GM11168 (cell line): ENCODE measurements around the gene BEND7.

Experiments
- in situ Hi-C: fragments of 300-500 bp; cut with MboI; formaldehyde crosslinking; loops from one replicate; pipeline ENCODE4 v1.12.0; 2022; ENCODE audit warnings: low sequenced_read_pairs; ENCODE audit not compliant: unreplicated experiment

The BEND7 gene

GRCh38 chr10:13521026-13521425, 7.8 kb downstream of the BEND7 start:
- in situ Hi-C loops: no loop called here

DNA sequence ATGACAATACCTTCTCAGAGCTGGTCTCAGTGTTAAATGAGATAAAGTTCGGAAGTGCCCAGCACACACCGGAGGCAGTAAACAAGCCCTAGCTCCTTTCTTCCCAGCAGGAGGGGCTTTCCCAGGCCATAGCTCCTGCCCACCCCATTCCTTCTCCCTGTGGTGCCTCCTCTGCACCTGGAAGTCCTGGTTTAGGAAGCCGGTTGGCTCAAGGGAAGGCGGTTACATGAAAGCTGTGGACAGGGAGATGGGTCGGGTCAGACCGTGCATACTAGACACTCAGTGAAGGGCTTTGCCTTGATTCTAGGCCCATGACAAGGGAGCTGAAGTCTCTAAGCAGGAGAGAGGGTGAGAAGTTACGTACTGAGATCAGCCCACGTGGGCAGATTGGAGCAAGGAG, 8.6 kb downstream of the BEND7 start:
- in situ Hi-C loops: no loop called here

DNA sequence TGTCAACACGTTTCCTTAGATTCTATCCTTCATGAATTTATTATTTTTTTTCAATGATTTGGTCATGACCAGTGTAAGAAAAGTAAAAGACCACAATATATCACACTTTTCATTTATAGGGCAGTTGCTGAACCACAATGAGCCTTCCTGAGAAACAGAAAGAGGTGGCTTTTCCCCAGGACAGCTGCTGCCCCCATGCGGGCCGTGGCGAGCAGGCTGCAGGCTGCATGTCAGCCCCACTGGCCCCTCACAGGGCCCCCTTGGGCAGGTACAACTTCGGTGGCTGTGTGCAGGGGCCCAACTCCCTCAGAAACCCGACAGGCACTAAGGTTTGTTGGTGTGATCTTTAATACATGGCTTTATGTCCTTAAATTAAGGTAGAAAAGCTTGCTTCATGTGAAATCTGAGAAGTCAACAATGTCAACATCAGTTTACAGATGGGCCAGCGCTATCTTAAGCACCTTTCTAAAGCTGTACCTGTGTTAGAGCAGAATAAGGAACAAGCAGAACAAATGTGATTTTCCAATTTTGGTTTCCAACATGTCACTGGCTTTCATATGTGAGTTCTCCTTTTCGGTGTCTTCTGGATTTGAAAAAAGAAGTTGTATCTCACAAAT, 10.6 kb downstream of the BEND7 start:
- in situ Hi-C loops: loop anchor here (10.0 kb wide), 1 partner anchor 143 kb away; no protein-coding TSS in a partner anchor

GRCh38 chr10:13517675-13518074, 11.1 kb downstream of the BEND7 start:
- in situ Hi-C loops: loop anchor here (10.0 kb wide), 1 partner anchor 143 kb away; no protein-coding TSS in a partner anchor

- in situ Hi-C loops: loop anchor here (10.0 kb wide), 1 partner anchor 141 kb away; no protein-coding TSS in a partner anchor
Observed at GRCh38 chr10:13516176-13516575, 12.6 kb downstream of the BEND7 start.

- in situ Hi-C loops: loop anchor here (10.0 kb wide), 1 partner anchor 141 kb away; no protein-coding TSS in a partner anchor
Observed at GRCh38 chr10:13515467-13515866, 13.3 kb downstream of the BEND7 start.

GRCh38 chr10:13514296-13514695, 14.5 kb downstream of the BEND7 start:
- in situ Hi-C loops: loop anchor here (10.0 kb wide), 1 partner anchor 139 kb away; no protein-coding TSS in a partner anchor

- in situ Hi-C loops: loop anchor here (10.0 kb wide), 1 partner anchor 138 kb away; no protein-coding TSS in a partner anchor
Observed at GRCh38 chr10:13512564-13512963, 16.2 kb downstream of the BEND7 start.

GRCh38 chr10:13511409-13511808, 17.4 kb downstream of the BEND7 start:
- in situ Hi-C loops: loop anchor here (10.0 kb wide), 1 partner anchor 137 kb away; no protein-coding TSS in a partner anchor

- in situ Hi-C loops: no loop called here
Observed at GRCh38 chr10:13505052-13505680, 23.6 kb downstream of the BEND7 start.

GRCh38 chr10:13503745-13504463, 24.9 kb downstream of the BEND7 start:
- in situ Hi-C loops: no loop called here

GRCh38 chr10:13502380-13502779, 26.4 kb downstream of the BEND7 start:
- in situ Hi-C loops: no loop called here

DNA sequence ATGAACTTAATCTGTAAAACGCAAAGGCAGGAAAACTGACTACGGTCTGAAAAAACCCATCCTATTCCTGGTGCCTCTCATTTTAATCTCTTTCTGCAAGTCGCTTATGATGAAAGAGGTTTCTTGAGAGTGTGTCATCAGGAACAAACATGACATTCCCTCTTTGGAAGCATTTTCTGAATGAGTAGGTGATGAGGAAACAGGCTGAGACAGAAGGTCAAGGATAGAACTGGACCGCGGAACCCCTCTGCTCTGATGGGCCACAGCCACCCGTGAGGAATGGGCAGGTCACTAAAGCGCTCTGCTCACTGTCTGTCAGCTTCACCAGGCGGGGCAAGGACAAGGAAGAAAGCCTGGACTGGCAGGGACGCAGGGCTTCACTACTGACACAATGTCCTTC, 28.6 kb downstream of the BEND7 start:
- in situ Hi-C loops: no loop called here

DNA sequence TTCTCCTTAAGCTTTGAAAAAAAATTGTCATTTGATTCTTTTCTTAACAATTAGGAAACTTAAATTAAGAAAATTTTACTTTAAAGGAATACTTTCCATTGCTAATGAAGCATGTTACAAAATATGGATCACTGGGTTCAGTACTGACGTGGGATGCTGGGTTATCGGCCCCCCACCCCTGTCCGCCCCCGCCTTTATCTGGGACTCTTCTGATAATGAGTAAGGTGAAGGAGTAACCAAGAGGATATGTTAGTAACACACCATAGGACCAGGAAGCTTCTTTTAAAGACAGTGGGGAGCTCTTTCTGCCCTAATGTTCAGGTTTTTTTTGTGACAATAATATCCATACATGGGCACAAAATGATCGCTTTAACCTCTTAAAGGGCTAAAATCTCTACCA, 29.7 kb downstream of the BEND7 start:
- in situ Hi-C loops: no loop called here

DNA sequence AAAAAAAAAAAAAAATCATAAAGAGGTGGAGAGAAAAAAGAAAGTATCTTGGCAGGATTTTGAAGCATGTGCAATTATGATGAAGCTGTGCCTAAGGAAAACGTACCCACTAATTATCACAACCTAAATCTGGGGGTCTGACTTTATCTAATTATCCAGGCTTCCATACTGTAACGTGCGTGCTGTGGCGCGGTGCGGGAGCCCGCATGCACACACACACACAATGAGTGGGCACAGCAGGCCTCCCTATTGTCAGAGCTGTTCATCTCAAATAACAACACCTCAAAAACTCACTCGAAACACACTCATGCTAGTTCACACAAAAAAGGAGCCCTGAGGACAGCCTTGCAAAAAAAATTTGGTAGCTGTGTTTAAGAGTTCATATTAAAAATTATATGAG, 31.9 kb downstream of the BEND7 start:
- in situ Hi-C loops: no loop called here

DNA sequence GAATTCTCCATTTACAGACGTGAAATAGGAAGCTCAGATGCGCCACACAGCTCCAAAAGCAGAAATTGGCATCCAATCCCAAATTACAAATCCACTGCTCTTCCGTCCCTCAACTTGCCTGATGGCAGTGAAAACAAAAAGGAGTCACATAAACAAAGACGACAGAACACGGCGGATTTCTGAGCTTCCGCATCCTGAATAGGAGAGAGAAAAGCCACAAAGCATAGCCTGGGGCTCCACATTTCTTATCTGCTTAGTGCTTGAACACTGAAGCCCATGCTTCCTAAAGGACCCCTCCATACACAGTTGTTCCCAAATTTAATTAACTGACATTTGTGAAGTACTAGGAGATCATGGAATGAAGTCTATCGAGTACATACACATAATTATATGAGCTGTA, 32.6 kb downstream of the BEND7 start:
- in situ Hi-C loops: no loop called here

DNA sequence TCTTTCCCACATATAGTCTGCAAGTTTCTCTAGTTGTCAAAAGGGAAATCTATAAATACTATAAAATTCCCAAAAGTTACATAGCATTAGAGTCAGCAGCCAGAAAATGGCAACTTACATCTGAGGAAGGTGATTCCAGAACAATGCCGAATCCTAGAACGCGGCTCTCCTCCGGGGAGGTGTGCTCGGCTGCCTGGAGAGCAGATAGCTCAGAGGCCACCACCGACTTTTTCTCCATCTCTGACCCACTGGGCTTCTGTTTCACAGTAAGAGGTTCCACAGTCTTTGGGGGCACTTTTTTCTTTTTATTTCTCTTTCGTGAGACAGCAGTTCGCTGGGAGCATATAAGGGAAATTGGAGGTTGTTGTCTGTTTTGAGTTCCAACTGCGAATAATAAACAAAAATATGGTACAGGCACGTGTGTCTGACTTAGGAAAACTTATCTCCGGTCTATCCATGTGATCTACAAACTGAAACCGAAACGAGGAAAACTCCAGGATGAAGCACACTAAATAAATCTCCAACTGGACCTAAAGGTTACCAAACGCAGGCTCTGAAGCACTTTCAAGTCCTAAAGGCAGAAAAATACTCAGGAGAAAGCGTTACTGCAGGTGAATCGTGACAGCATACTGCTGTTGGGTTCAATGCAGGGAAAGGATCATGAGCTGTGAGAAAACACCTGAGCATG, 36.2 kb downstream of the BEND7 start:
- in situ Hi-C loops: no loop called here

DNA sequence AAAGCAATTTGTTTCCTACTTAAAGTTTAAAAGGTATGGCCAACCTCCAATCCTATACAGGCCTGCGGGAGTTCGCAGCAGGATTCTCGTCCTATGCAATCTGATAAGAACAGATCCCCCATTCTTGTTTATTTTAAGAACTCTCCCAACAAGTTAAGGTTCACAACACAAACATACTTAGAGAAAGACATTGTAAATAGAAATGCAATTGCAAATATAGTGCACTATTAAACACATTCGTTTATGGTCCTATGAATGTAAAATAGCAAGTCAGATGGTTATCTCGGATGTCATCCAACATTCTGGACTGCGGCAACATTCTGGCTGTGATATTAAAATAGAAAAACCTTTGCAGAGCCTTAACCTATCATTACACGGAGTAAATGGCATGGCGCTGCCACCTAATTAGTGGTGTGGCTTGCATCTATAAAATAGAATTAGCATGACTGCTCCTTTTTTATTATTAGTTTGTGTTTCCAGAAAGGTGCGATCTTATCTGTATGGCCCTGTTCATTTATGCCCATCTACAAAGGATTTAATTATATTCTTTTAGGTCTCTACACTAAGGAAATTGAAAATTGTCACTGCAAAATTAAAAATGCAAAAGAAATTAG, 37.0 kb downstream of the BEND7 start:
- in situ Hi-C loops: no loop called here

- in situ Hi-C loops: no loop called here
Observed at GRCh38 chr10:13490503-13490902, 38.3 kb downstream of the BEND7 start.

GRCh38 chr10:13489035-13489599, 39.7 kb downstream of the BEND7 start:
- in situ Hi-C loops: no loop called here
